ENCODE measurements around the gene ADAMTSL1.

GRCh38 chr9:18473652-18474279 is at the start of gene ADAMTSL1:
- TF ChIP-seq ZNF335 (tag by site-specific recombination; conservative IDR thresholded peaks at IDR 0.05) (no peak), CTCF (tag by site-specific recombination; IDR thresholded peaks at IDR 0.05) (no peak), TRIM28 (IDR thresholded peaks at IDR 0.05; ENCODE audit: borderline replicate concordance, low read length) (no peak), ZNF558 (tag by site-specific recombination; IDR thresholded peaks at IDR 0.05) (no peak), ZNF488 (tag by site-specific recombination; IDR thresholded peaks at IDR 0.05) (no peak), ZBTB26 (tag by site-specific recombination; optimal IDR thresholded peaks at IDR 0.05) (no peak), ZNF548 (tag by site-specific recombination; IDR thresholded peaks at IDR 0.05) (no peak), WT1 (tag by site-specific recombination; IDR thresholded peaks at IDR 0.05) (no peak), REST (tag by site-specific recombination; IDR thresholded peaks at IDR 0.05) (no peak)
